ENCODE results near the gene LINGO3. TPM values are rescaled to one million over a fixed set of nuclear protein-coding genes. Genes with fewer than 3 reads are reported as not detected.

LINGO3 gene
- total RNA-seq, 2 experiments from 2014 or later: not detected

GRCh38 chr19:2276429-2276986 is 31.4 kb downstream of the LINGO3 start:
- DNase-seq: no peak
- intact Hi-C loops (cut with micrococcal nuclease): no loop called here
- Mint-ChIP-seq H3K27me3 (ENCODE audit: low read depth) (no peaks in the 10 kb centered on the region), H3K4me1 (ENCODE audit: low read depth) (peaks cover 31% of the 10 kb centered on the region), H3K36me3 (ENCODE audit: low read depth) (peaks cover 23% of the 10 kb centered on the region), H3K9me3 (no peaks in the 10 kb centered on the region), H3K4me3 (no peak overlapping the region), H3K27ac (no peak overlapping the region)
- CTCF ChIA-PET: interaction anchor here (1.2 kb wide), 1 partner anchor 116 kb away, joined by 7 read pairs; no protein-coding TSS in a partner anchor

DNA sequence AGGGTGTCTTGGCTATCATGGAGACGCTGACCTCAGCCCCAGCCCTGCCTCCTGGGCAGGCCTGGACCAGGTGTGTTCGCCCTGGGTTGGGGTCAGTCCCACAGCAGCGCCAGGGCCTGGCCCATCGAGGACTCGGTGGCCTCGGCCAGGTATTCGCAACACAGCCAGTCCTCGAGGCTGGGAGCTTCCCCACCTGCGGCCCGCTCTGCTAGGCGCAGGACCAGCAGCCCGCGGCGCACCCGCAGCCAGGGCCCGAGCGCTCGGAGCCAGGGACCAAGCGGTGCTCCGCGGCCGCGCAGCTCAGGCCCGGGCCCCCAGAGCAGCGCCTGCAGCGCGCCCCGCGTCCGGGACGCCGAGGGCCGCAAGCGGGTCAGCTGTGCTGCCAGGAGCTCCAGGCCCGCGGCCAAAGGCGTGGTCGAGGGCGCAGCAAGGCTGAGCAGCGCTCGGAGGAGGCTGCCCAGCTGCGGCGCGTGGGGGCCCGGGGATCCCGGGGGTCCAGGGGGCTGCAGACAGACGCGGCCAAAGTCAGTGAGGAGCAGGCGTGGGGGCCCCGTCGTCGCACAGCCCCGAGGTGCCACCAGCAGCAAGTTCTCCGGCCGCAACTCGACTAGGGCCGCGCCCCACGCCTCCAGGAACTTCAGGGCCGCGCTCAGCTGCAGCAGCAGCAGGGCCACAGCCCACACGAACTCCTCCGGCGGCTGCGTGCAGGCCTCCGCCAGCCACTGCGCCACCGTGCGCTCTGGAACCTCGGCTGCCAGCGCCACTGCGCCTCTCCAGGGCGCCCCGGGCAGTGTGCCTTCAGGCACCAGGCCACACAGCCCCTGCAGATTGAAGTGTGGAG is 32.1 kb downstream of the LINGO3 start:
- Mint-ChIP-seq H3K9me3 (no peaks in the 10 kb centered on the region), H3K27ac (no peak overlapping the region)
- intact Hi-C loops (cut with micrococcal nuclease): loop anchor here (2.0 kb wide), 1 partner anchor 115 kb away; no protein-coding TSS in a partner anchor

DNA sequence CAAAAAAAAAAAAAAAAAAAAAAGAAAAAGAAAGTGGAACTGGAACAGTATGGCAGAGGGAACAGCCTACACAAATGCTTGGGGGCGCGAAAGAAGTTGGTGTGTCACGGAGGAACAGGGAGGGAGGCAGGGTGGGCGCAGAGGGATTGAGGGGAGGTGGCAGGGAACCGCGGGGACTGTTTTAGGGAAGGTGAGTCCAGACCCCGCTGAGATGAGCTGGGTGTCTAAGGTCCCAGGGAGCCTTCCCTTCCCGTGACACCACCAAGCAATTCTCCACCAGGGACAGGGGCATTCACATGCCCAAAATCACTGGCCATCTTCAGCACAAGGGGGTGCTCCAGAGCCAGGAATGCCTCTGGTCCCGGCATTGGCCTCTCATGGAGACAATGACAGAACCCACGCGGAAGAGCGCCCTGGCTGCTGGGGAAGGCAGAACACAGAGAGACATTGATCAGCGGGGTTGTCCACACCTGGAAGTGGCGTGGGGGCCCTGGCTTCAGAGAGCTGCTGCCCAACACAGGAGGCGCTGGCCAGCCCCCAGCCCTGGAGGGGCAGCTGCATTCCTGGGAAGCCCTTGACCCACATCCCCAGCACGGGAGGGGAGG is 32.9 kb downstream of the LINGO3 start:
- peak; percentile 72 for DNase-seq
- H3K4me3 Mint-ChIP-seq: peak overlapping the region; percentile 9
- peaks cover 32% of the 10 kb centered on the region for H3K4me1 Mint-ChIP-seq (ENCODE audit: low read depth)
- no peaks in the 10 kb centered on the region for H3K27me3 Mint-ChIP-seq (ENCODE audit: low read depth)
- intact Hi-C loops (cut with micrococcal nuclease): loop anchor here (2.0 kb wide), 1 partner anchor 116 kb away; no protein-coding TSS in a partner anchor
- peak overlapping the region; percentile 53 for H3K27ac Mint-ChIP-seq
- CTCF ChIA-PET: interaction anchor here (0.6 to 2.0 kb wide), 8 partner anchors 13 to 436 kb away, joined by 3 to 16 read pairs (median 3); partner anchors contain the start of gene PLEKHJ1
- H3K9me3 Mint-ChIP-seq: no peaks in the 10 kb centered on the region
- H3K36me3 Mint-ChIP-seq (ENCODE audit: low read depth): peaks cover 33% of the 10 kb centered on the region

More for the DNA sequence above, 32.1 kb downstream of the LINGO3 start:
- Mint-ChIP-seq H3K4me1 (ENCODE audit: low read depth) (peaks cover 32% of the 10 kb centered on the region), H3K27me3 (ENCODE audit: low read depth) (no peaks in the 10 kb centered on the region), H3K4me3 (no peak overlapping the region), H3K36me3 (ENCODE audit: low read depth) (peaks cover 28% of the 10 kb centered on the region)
- CTCF ChIA-PET: interaction anchor here (1.6 kb wide), 1 partner anchor 117 kb away, joined by 4 read pairs; no protein-coding TSS in a partner anchor
- no peak for DNase-seq

DNA sequence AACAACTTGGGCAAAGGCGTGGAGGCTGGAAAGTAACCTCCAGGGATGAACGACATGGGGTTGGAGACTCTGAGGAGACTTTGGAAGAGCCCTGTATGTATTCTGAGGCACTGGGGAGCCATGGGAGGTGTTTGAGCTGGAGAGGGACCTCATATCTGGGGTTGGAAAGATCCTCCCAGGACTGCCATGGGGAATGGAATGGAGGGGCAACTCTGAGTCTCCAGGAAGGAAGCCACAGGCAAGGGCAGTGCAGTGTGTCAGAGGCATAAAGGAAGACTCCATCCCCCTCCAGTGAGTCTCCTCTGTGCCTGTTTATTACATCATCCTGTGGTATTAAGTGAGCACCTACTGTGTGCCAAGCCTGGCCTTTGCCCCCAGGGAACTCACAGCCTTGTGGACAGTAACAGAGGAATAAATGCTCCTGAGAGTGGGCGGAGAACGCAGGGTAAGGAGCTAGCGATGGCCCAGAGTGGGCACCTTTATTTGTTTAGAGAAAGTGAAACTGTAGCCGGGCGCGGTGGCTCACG is 33.7 kb downstream of the LINGO3 start:
- DNase-seq: no peak
- Mint-ChIP-seq H3K9me3 (no peaks in the 10 kb centered on the region), H3K4me3 (peak overlapping the region; percentile 68), H3K4me1 (ENCODE audit: low read depth) (peaks cover 32% of the 10 kb centered on the region), H3K27ac (peak overlapping the region; percentile 88), H3K27me3 (ENCODE audit: low read depth) (no peaks in the 10 kb centered on the region), H3K36me3 (ENCODE audit: low read depth) (peaks cover 40% of the 10 kb centered on the region)
- CTCF ChIA-PET: interaction anchor here (0.6 to 2.0 kb wide), 10 partner anchors 12 to 436 kb away, joined by 3 to 16 read pairs (median 3); partner anchors contain the start of gene PLEKHJ1
- intact Hi-C loops (cut with micrococcal nuclease): loop anchor here (2.0 kb wide), 1 partner anchor 117 kb away; no protein-coding TSS in a partner anchor

GRCh38 chr19:2273356-2274184 is 34.4 kb downstream of the LINGO3 start:
- peaks cover 40% of the 10 kb centered on the region for H3K36me3 Mint-ChIP-seq (ENCODE audit: low read depth)
- intact Hi-C loops (cut with micrococcal nuclease): loop anchor here (1.0 to 2.0 kb wide), 3 partner anchors 21 to 117 kb away; partner anchors contain the start of genes PLEKHJ1 and SF3A2

DNA sequence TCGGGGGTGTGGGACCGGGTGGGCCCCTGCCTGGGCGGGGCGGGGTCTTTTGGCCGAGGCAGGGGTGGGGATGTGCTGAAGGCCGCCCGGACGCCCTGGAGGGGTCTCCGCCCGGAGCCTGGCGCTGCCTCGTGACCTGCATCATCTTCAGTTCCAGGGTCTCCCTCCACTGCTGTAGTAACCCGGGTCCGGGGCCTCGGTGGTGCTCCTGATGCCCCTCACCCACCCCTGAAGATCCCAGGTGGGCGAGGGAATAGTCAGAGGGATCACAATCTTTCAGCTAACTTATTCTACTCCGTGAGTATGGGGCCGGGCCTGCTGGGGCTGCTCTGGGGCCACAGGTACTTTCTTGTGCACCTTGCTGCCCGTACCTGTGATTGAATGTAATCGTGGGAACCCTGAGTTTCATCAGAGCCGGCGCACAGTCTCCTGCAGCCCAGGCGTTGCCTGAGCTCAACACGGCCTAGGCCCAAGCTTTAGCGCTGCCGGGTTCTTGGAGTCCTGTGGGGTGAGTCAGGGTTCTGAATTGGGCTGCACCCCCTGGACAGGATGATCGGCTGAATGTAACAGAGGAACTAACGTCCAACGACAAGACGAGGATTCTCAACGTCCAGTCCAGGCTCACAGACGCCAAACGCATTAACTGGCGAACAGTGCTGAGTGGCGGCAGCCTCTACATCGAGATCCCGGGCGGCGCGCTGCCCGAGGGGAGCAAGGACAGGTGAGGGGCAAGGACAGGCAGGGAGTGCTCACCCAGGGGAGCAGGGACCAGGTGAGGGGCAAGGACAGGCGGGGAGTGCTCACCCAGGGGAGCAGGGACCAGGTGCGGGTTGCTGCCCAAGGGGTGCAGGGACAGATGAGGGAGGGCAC is 36.5 kb downstream of the LINGO3 start:
- Mint-ChIP-seq H3K36me3 (ENCODE audit: low read depth) (peaks cover 40% of the 10 kb centered on the region), H3K27ac (peak overlapping the region; percentile 90), H3K4me3 (peak overlapping the region; percentile 89), H3K27me3 (ENCODE audit: low read depth) (no peaks in the 10 kb centered on the region), H3K9me3 (no peaks in the 10 kb centered on the region), H3K4me1 (ENCODE audit: low read depth) (peaks cover 45% of the 10 kb centered on the region)
- intact Hi-C loops (cut with micrococcal nuclease): loop anchor here (2.0 kb wide), 1 partner anchor 19 kb away; no protein-coding TSS in a partner anchor
- DNase-seq: no peak
- CTCF ChIA-PET: interaction anchor here (1.2 kb wide), 3 partner anchors 17 to 33 kb away, joined by 3 to 6 read pairs (median 4); no protein-coding TSS in a partner anchor

More at GRCh38 chr19:2273356-2274184, 34.4 kb downstream of the LINGO3 start:
- CTCF ChIA-PET: interaction anchor here (0.7 to 2.0 kb wide), 9 partner anchors 12 to 245 kb away, joined by 3 to 16 read pairs (median 3); partner anchors contain the start of gene PLEKHJ1
- peak; percentile 85 for DNase-seq
- Mint-ChIP-seq H3K9me3 (no peaks in the 10 kb centered on the region), H3K4me1 (ENCODE audit: low read depth) (peaks cover 34% of the 10 kb centered on the region), H3K27ac (peak overlapping the region; percentile 88), H3K27me3 (ENCODE audit: low read depth) (no peaks in the 10 kb centered on the region), H3K4me3 (peak overlapping the region; percentile 68)

DNA sequence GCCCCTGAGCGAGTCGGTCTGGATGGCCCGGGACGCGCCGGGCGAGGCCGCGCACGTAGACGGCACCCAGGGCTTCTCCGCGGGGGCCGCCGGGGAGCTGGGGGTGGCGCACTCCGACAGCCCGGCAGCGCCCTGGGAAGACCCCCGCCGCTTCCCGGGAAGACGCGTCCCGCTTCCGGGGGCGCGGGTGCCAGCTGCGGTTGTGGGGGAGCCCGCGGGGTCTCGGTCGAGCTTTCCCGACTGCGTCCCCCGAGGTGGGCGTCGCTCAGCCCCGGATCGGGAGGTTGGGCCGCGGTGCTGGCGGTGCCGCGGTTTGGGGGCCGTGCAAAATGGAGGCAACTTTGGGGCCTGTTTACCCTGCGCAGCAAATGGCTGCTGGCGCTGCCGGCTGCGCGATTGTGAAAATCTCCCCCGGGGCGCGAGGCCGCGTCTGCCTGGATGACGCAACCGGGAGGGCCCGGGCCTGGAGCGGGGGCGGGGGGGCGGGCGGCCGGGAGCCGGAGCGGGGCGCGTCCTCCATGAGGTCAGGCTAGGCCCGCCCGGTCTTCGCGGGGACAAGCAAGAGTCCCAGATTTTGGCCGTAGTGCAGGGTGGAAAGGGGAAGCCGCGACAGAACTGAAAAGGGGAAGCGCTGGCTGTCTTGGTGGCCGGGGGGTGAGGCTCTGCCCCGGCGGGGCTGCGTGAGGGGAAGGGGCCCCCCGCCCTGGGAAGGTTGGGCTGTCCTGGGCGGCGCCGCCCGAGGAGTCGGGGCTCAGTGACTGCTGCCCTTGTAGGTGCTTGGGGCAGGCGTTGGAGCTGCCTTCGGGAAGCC is 37.3 kb downstream of the LINGO3 start:
- Mint-ChIP-seq H3K4me1 (ENCODE audit: low read depth) (peaks cover 49% of the 10 kb centered on the region), H3K27me3 (ENCODE audit: low read depth) (no peaks in the 10 kb centered on the region), H3K36me3 (ENCODE audit: low read depth) (peaks cover 40% of the 10 kb centered on the region), H3K4me3 (peak overlapping the region; percentile 89), H3K27ac (peak overlapping the region; percentile 92), H3K9me3 (no peaks in the 10 kb centered on the region)
- intact Hi-C loops (cut with micrococcal nuclease): no loop called here
- CTCF ChIA-PET: interaction anchor here (1.2 kb wide), 1 partner anchor 17 kb away, joined by 3 read pairs; no protein-coding TSS in a partner anchor
- peak; percentile 83 for DNase-seq

GRCh38 chr19:2270157-2270422 is 37.9 kb downstream of the LINGO3 start:
- H3K36me3 Mint-ChIP-seq (ENCODE audit: low read depth): peaks cover 40% of the 10 kb centered on the region
- intact Hi-C loops (cut with micrococcal nuclease): no loop called here

DNA sequence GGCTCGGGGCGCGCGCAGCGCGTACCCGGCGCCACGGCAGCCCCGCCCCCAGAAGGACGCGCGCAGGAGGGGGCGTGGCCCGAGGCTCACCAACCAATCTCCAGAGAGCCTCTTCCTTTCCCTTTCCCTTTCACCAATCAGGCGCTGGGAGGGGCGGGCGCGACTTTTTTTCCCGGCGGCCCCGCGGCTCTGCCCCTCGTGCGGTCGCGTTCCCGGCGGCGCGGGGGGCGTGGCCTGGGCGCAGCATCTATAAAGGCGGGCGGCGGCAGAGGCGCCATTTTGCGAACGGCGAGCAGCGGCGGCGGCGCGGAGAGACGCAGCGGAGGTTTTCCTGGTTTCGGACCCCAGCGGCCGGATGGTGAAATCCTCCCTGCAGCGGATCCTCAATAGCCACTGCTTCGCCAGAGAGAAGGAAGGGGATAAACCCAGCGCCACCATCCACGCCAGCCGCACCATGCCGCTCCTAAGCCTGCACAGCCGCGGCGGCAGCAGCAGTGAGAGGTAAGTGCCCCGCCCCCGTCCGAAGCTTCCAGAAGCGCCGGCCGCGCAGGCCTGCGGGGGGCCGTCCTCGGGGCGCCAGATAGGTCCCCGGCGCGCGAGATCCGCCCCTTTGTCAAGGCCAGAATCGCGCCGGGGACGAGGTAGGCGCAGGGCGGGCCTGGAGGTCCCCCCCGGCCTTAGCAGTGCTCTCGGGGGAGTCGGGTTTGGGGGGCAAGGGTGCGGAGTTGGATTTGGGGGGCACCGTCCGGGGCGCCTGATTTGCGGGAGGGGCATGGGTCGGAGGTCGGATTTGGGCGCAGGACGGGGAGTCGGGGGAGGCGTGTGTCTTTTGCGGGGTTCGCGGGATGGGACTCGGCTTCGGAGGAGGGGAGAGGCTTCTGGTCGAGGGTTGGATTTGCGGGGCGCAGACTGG is 38.5 kb downstream of the LINGO3 start:
- Mint-ChIP-seq H3K4me1 (ENCODE audit: low read depth) (peaks cover 44% of the 10 kb centered on the region), H3K4me3 (peak overlapping the region; percentile 89), H3K27me3 (ENCODE audit: low read depth) (no peaks in the 10 kb centered on the region), H3K27ac (peak overlapping the region; percentile 92), H3K36me3 (ENCODE audit: low read depth) (peaks cover 37% of the 10 kb centered on the region), H3K9me3 (no peaks in the 10 kb centered on the region)
- intact Hi-C loops (cut with micrococcal nuclease): loop anchor here (1.0 kb wide), 6 partner anchors 11 to 218 kb away; partner anchors contain the start of genes AP3D1, IZUMO4, LSM7 and MKNK2
- CTCF ChIA-PET: interaction anchor here (0.9 kb wide), 1 partner anchor 113 kb away, joined by 3 read pairs; no protein-coding TSS in a partner anchor
- peak; percentile 99 for DNase-seq

More at GRCh38 chr19:2270157-2270422, 37.9 kb downstream of the LINGO3 start:
- H3K27ac Mint-ChIP-seq: peak overlapping the region; percentile 92
- H3K4me1 Mint-ChIP-seq (ENCODE audit: low read depth): peaks cover 48% of the 10 kb centered on the region
- no peaks in the 10 kb centered on the region for H3K27me3 Mint-ChIP-seq (ENCODE audit: low read depth)
- no peaks in the 10 kb centered on the region for H3K9me3 Mint-ChIP-seq
- DNase-seq: no peak
- H3K4me3 Mint-ChIP-seq: peak overlapping the region; percentile 89
- CTCF ChIA-PET: interaction anchor here (0.9 kb wide), 1 partner anchor 114 kb away, joined by 3 read pairs; no protein-coding TSS in a partner anchor
